Endodermal cell (in vitro differentiated cells): Measurements from ENCODE around the gene CMSS1. TPM values are rescaled to one million over a fixed set of nuclear protein-coding genes. Genes with fewer than 3 reads are reported as not detected.
"Not testable (repeated sequence)": the region's sequence is repeated elsewhere in the genome, so short reads cannot be mapped to it uniquely, and the experiment has no call there.

Experiments used
- DNase-seq: peaks from one replicate; pipeline ENCODE4 v3.0.0-alpha.2; 2017
- H3K27ac ChIP-seq: 2 replicates; pipeline ENCODE4 v1.5.1; 2013; ENCODE audit warnings: mild to moderate bottlenecking, low read depth, low read length, moderate library complexity
- H3K27me3 ChIP-seq: 2 replicates; pipeline ENCODE4 v1.6.1; 2013; ENCODE audit warnings: mild to moderate bottlenecking, low read length, moderate library complexity; ENCODE audit not compliant: insufficient read depth, control insufficient read depth, poor library complexity, severe bottlenecking
- H3K36me3 ChIP-seq: 2 replicates; pipeline ENCODE4 v1.7.0; 2013; ENCODE audit warnings: mild to moderate bottlenecking, low read length, moderate library complexity; ENCODE audit not compliant: control insufficient read depth, insufficient read depth
- H3K4me1 ChIP-seq: one replicate; pipeline ENCODE4 v1.7.0; 2013; ENCODE audit warnings: low read length; ENCODE audit not compliant: control insufficient read depth, insufficient read depth
- H3K4me3 ChIP-seq: 2 replicates; pipeline ENCODE4 v1.5.1; 2013; ENCODE audit warnings: mild to moderate bottlenecking, low read length, moderate library complexity
- H3K9ac ChIP-seq: 2 replicates; pipeline ENCODE4 v1.6.1; 2013; ENCODE audit warnings: mild to moderate bottlenecking, low read length, moderate library complexity; ENCODE audit not compliant: poor library complexity, severe bottlenecking; ENCODE audit errors: extremely low read depth
- H3K9me3 ChIP-seq: 2 replicates; pipeline ENCODE4 v1.6.1; 2013; ENCODE audit warnings: mild to moderate bottlenecking, low read length, moderate library complexity; ENCODE audit not compliant: control insufficient read depth
- H3K27ac Mint-ChIP-seq: 2 replicates; pipeline ENCODE4 v1.8.0; 2020; ENCODE audit warnings: mixed read lengths
- H3K27me3 Mint-ChIP-seq: 2 replicates; pipeline ENCODE4 v1.8.0; 2021; ENCODE audit warnings: mild to moderate bottlenecking, mixed read lengths; ENCODE audit not compliant: insufficient read depth
- H3K36me3 Mint-ChIP-seq: 2 replicates; pipeline ENCODE4 v1.8.0; 2020; ENCODE audit warnings: low read depth, mixed read lengths
- H3K4me1 Mint-ChIP-seq: 2 replicates; pipeline ENCODE4 v1.8.0; 2020; ENCODE audit warnings: mixed read lengths
- H3K4me3 Mint-ChIP-seq: 2 replicates; pipeline ENCODE4 v1.8.0; 2020; ENCODE audit warnings: mild to moderate bottlenecking, moderate library complexity, mixed read lengths
- H3K9me3 Mint-ChIP-seq: 2 replicates; pipeline ENCODE4 v1.8.0; 2020; ENCODE audit warnings: mild to moderate bottlenecking, mixed read lengths
- WGBS, 2 experiments: methylation state at CpG; one replicate each; pipeline versions ENCODE4 v1.1.5 to v1.1.7; 2013; ENCODE audit warnings: missing lambda C conversion rate in 2 of 2, mixed read lengths in 1 of 2; ENCODE audit not compliant: insufficient coverage in 1 of 2, insufficient read length in 1 of 2; 5-methylcytosine and 5-hydroxymethylcytosine counted together
- total RNA-seq, 2 donors: library from RNA; stranded (reverse); fragmentation: NEBNext Ultra II Directional in 1 of 2; extraction: Animal tissue kit (Norgen Biotek cat#: 25700) in 1 of 2; gene quantifications; 2 replicates in 1 of 2; 3 replicates in 1 of 2; pipeline ENCODE4 v1.2.1, GENCODE V29; 2021
- TF ChIP-seq, protein P1 (sequence below): fragments of 200-600 bp; sonication (generic); conservative IDR thresholded peaks from 2 replicates; pipeline ENCODE4 v1.5.0; 2021; ENCODE audit warnings: antibody characterized with exemption, mild to moderate bottlenecking

The CMSS1 gene
- total RNA-seq, 2 donors from 2014 or later = 48.5 to 50.8 TPM

DNA sequence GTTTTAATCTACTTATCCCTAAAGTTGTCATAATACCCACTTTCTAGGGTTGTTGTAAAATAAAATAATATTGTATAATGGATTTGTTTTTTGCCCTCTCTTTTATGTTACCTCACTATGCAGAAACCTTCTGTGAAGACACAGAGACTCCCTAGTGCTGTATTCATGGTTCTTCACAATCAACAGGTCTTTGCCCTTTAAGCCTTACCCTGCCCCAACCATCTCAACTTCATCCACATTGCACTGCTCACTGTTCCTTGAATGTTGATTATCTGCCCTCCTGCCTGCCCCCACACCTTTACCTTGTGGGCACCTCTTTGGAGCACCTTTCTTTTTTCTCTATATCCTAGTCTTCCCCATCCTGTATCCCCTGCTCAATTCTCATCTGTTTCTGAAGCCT is 21.1 kb downstream of the CMSS1 start:
- Histone ChIP-seq H3K9me3 (no peaks in the 10 kb centered on the region), H3K36me3 (no peaks in the 10 kb centered on the region), H3K27ac (no peak overlapping the region), H3K4me1 (no peaks in the 10 kb centered on the region), H3K9ac (no peak overlapping the region), H3K4me3 (no peak overlapping the region), H3K27me3 (no peaks in the 10 kb centered on the region)
- Mint-ChIP-seq H3K27me3 (no peaks in the 10 kb centered on the region), H3K27ac (no peak overlapping the region), H3K4me1 (no peaks in the 10 kb centered on the region), H3K36me3 (no peaks in the 10 kb centered on the region), H3K4me3 (no peak overlapping the region), H3K9me3 (no peaks in the 10 kb centered on the region)
- DNase-seq = no peak
- TF ChIP-seq, protein P1, sequence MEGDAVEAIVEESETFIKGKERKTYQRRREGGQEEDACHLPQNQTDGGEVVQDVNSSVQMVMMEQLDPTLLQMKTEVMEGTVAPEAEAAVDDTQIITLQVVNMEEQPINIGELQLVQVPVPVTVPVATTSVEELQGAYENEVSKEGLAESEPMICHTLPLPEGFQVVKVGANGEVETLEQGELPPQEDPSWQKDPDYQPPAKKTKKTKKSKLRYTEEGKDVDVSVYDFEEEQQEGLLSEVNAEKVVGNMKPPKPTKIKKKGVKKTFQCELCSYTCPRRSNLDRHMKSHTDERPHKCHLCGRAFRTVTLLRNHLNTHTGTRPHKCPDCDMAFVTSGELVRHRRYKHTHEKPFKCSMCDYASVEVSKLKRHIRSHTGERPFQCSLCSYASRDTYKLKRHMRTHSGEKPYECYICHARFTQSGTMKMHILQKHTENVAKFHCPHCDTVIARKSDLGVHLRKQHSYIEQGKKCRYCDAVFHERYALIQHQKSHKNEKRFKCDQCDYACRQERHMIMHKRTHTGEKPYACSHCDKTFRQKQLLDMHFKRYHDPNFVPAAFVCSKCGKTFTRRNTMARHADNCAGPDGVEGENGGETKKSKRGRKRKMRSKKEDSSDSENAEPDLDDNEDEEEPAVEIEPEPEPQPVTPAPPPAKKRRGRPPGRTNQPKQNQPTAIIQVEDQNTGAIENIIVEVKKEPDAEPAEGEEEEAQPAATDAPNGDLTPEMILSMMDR = no peak

DNA sequence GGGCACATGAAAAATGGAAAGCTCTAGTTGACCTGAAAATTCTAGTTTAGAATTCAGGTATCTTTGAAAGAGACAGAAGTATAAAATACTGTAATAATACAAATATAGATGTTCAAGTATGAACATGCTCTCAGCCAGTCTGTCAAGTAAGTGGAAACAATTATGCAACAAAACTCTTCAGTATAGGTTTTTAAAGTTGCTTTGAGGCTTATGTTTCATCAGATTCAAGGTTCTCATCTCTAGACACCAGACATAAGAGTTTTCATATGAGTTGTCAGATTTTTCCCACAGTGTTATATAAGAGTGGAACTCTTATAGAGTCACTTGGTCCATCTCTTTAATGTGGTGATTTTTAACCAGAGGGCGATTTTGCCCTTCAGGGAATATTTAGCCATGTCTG is 22.0 kb downstream of the CMSS1 start:
- no peak overlapping the region for H3K27ac Mint-ChIP-seq
- H3K36me3 ChIP-seq = no peaks in the 10 kb centered on the region
- no peak overlapping the region for H3K27ac ChIP-seq
- H3K36me3 Mint-ChIP-seq = no peaks in the 10 kb centered on the region
- H3K4me3 ChIP-seq = no peak overlapping the region
- no peak for DNase-seq
- no peaks in the 10 kb centered on the region for H3K27me3 Mint-ChIP-seq
- H3K27me3 ChIP-seq = no peaks in the 10 kb centered on the region
- no peaks in the 10 kb centered on the region for H3K4me1 ChIP-seq
- peaks cover 1% of the 10 kb centered on the region for H3K4me1 Mint-ChIP-seq
- 90% methylated on average over 1 of the region's 1 CpG; no CpG with 5 or more reads in 1 of the 2 experiments for WGBS, 2 experiments
- H3K9me3 Mint-ChIP-seq = no peaks in the 10 kb centered on the region
- no peaks in the 10 kb centered on the region for H3K9me3 ChIP-seq
- no peak overlapping the region for H3K9ac ChIP-seq
- no peak overlapping the region for H3K4me3 Mint-ChIP-seq
- TF ChIP-seq, protein P1 = no peak

DNA sequence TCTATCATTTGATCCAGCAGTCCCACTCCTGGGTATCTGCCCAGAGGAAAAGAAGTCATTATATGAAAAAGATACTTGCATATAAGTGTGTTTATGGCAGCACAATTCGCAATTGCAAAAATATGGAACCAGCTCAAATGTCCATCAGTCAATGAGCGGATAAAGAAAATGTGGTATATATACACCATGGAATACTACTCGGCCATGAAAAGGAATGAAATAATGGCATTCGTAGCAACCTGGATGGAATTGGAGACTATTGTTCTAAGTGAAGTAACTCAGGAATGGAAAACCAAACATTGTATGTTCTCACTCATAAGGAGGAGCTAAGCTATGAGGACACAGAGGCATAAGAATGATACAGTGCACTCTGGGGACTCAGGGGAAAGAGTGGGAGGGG is 24.3 kb downstream of the CMSS1 start:
- not testable (repeated sequence) for H3K9me3 ChIP-seq, H3K27ac ChIP-seq, H3K9me3 Mint-ChIP-seq, H3K27ac Mint-ChIP-seq, H3K4me1 ChIP-seq, H3K27me3 Mint-ChIP-seq, H3K4me3 Mint-ChIP-seq, H3K36me3 Mint-ChIP-seq, DNase-seq, H3K9ac ChIP-seq, H3K4me3 ChIP-seq, H3K27me3 ChIP-seq, H3K36me3 ChIP-seq
- 94 to 96% methylated on average over 2 to 4 of the region's 4 CpGs for WGBS, 2 experiments
- peaks cover 10% of the 10 kb centered on the region for H3K4me1 Mint-ChIP-seq

DNA sequence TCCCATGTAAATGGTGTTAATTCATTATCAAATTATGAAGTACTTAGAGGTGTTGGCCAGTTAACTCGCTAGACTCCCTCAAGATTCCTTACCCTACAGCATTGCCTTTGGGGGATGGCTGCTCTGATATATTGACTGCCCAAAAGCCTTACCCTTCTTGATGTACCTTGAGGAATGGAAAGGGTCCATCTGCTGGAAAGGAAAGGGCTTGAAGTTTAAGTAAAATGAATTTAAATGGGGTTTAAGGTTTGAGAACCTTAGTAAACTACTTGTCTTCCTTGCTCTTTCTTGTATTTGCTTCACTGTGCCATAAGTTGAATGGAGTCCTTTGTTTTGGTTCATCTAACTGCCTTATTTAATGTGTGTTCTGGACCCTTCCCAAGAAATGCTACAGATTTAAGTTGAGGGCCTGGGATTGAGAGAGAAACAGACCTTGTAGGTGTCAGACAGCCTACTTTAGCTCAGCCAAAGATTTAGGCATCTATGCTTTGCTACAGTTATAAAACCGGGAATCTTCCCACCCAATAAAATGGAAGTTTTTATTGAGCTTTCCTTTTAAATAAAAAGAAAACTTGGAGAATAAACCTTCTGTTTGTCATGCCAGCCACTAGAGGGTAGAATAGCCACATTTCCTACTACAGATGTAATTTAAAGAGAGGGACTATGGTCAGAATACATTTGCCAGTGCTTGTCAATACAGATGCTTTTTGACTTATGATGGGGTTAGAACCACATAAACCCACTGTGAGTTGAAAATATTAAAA is 25.3 kb downstream of the CMSS1 start:
- no peak overlapping the region for H3K4me3 Mint-ChIP-seq
- no peaks in the 10 kb centered on the region for H3K36me3 Mint-ChIP-seq
- H3K27ac ChIP-seq = no peak overlapping the region
- no peaks in the 10 kb centered on the region for H3K9me3 Mint-ChIP-seq
- H3K27me3 ChIP-seq = no peaks in the 10 kb centered on the region
- H3K4me1 Mint-ChIP-seq = peaks cover 10% of the 10 kb centered on the region
- H3K4me1 ChIP-seq = no peaks in the 10 kb centered on the region
- DNase-seq = no peak
- no peak overlapping the region for H3K27ac Mint-ChIP-seq
- H3K27me3 Mint-ChIP-seq = no peaks in the 10 kb centered on the region
- TF ChIP-seq, protein P1 = peak; percentile 83
- 50% methylated on average over 2 of the region's 2 CpGs; no CpG with 5 or more reads in 1 of the 2 experiments for WGBS, 2 experiments
- no peaks in the 10 kb centered on the region for H3K36me3 ChIP-seq
- H3K9me3 ChIP-seq = no peaks in the 10 kb centered on the region
- H3K4me3 ChIP-seq = no peak overlapping the region
- no peak overlapping the region for H3K9ac ChIP-seq
